Neuronal stem cell (in vitro differentiated cells): ENCODE measurements around the gene GLIS1.

Experiments used
- DNase-seq: peaks from one replicate; pipeline ENCODE4 v3.0.0-alpha.2; 2013; ENCODE audit warnings: low spot score
- H2AFZ ChIP-seq: one replicate; pipeline ENCODE4 v1.6.1; 2013; ENCODE audit warnings: mild to moderate bottlenecking, low read length, inconsistent platforms
- H2AK5ac ChIP-seq: 2 replicates; pipeline ENCODE4 v1.6.1; 2013; ENCODE audit warnings: low read depth, mild to moderate bottlenecking, inconsistent platforms, low read length, moderate library complexity, mixed read lengths
- H2BK120ac ChIP-seq: 2 replicates; pipeline ENCODE4 v1.6.1; 2013; ENCODE audit warnings: low read depth, mild to moderate bottlenecking, inconsistent platforms, low read length, moderate library complexity, mixed read lengths
- H2BK12ac ChIP-seq: one replicate; pipeline ENCODE4 v1.6.1; 2013; ENCODE audit warnings: low read length, inconsistent platforms
- H2BK15ac ChIP-seq: 2 replicates; pipeline ENCODE4 v1.6.1; 2013; ENCODE audit warnings: mild to moderate bottlenecking, low read length, inconsistent platforms, mixed read lengths
- H2BK5ac ChIP-seq: one replicate; pipeline ENCODE4 v1.6.1; 2013; ENCODE audit warnings: inconsistent platforms, mild to moderate bottlenecking, low read length, moderate library complexity
- H3K14ac ChIP-seq: one replicate; pipeline ENCODE4 v1.6.1; 2013; ENCODE audit warnings: low read length, inconsistent platforms
- H3K18ac ChIP-seq: 2 replicates; pipeline ENCODE4 v1.6.1; 2013; ENCODE audit warnings: low read length, inconsistent platforms
- H3K23ac ChIP-seq: 2 replicates; pipeline ENCODE4 v1.6.1; 2013; ENCODE audit warnings: low read depth, mild to moderate bottlenecking, mixed read lengths, low read length, inconsistent platforms; ENCODE audit not compliant: poor library complexity
- H3K27ac ChIP-seq: replicated peaks from 3 replicates; pipeline ENCODE4 v1.5.1; 2013; ENCODE audit warnings: low read length, inconsistent platforms
- H3K27me3 ChIP-seq, 3 experiments: 2 replicates each; pipeline ENCODE4 v1.6.1; 2013; ENCODE audit warnings: low read length in 3 of 3, mild to moderate bottlenecking in 2 of 3, inconsistent platforms in 1 of 3, low read depth in 1 of 3, mixed read lengths in 1 of 3, moderate library complexity in 1 of 3; ENCODE audit not compliant: control insufficient read depth in 3 of 3, insufficient read depth in 3 of 3
- H3K36me3 ChIP-seq, 2 donors: replicated peaks in 1 of 2; 2 replicates each; pipeline ENCODE4 v1.6.1; 2013; ENCODE audit warnings: low read length in 2 of 2; ENCODE audit not compliant: control insufficient read depth in 2 of 2, insufficient read depth in 2 of 2
- H3K4ac ChIP-seq: 2 replicates; pipeline ENCODE4 v1.6.1; 2013; ENCODE audit warnings: inconsistent platforms, mild to moderate bottlenecking, low read length, moderate library complexity
- H3K4me1 ChIP-seq, 2 donors: 1 replicate in 1 of 2; 2 replicates in 1 of 2; pipeline ENCODE4 v1.6.1; 2013; ENCODE audit warnings: low read length in 2 of 2, low read depth in 1 of 2; ENCODE audit not compliant: control insufficient read depth in 2 of 2, insufficient read depth in 1 of 2
- H3K4me2 ChIP-seq: one replicate; pipeline ENCODE4 v1.6.1; 2013; ENCODE audit warnings: mild to moderate bottlenecking, low read length, inconsistent platforms; ENCODE audit not compliant: insufficient read depth, poor library complexity, severe bottlenecking
- H3K4me3 ChIP-seq, 2 donors: 2 replicates each; pipeline ENCODE4 v1.5.1; 2013; ENCODE audit warnings: low read length in 2 of 2, mild to moderate bottlenecking in 2 of 2, inconsistent platforms in 1 of 2, moderate library complexity in 1 of 2
- H3K79me1 ChIP-seq: one replicate; pipeline ENCODE4 v1.6.1; 2013; ENCODE audit warnings: low read depth, mild to moderate bottlenecking, inconsistent platforms, low read length, moderate library complexity
- H3K9ac ChIP-seq: one replicate; pipeline ENCODE4 v1.6.1; 2013; ENCODE audit warnings: mild to moderate bottlenecking, low read depth, low read length, inconsistent platforms; ENCODE audit not compliant: poor library complexity
- H3K9me3 ChIP-seq, 2 donors: replicated peaks in 1 of 2; 2 replicates each; pipeline versions ENCODE3 to v1.6.1; 2013; ENCODE audit warnings: low read length in 2 of 2, mild to moderate bottlenecking in 2 of 2, inconsistent platforms in 1 of 2, low read depth in 1 of 2, mixed read lengths in 1 of 2, moderate library complexity in 1 of 2; ENCODE audit not compliant: control insufficient read depth in 2 of 2, insufficient read depth in 1 of 2
- H4K8ac ChIP-seq: one replicate; pipeline ENCODE4 v1.6.1; 2013; ENCODE audit warnings: low read depth, mild to moderate bottlenecking, inconsistent platforms, low read length, moderate library complexity
- H4K91ac ChIP-seq: one replicate; pipeline ENCODE4 v1.6.1; 2013; ENCODE audit warnings: low read length, low read depth, mild to moderate bottlenecking, inconsistent platforms; ENCODE audit not compliant: poor library complexity
- WGBS, 2 donors: extraction: QIAGEN DNeasy Blood & Tissue Kit; methylation state at CpG; one replicate each; pipeline ENCODE4 v1.1.7; 2013; ENCODE audit warnings: missing lambda C conversion rate in 2 of 2, mixed read lengths in 1 of 2; ENCODE audit not compliant: insufficient read length in 2 of 2, insufficient replicate concordance in 1 of 2; ENCODE audit errors: extremely low coverage in 2 of 2; 5-methylcytosine and 5-hydroxymethylcytosine counted together

GLIS1 gene

DNA sequence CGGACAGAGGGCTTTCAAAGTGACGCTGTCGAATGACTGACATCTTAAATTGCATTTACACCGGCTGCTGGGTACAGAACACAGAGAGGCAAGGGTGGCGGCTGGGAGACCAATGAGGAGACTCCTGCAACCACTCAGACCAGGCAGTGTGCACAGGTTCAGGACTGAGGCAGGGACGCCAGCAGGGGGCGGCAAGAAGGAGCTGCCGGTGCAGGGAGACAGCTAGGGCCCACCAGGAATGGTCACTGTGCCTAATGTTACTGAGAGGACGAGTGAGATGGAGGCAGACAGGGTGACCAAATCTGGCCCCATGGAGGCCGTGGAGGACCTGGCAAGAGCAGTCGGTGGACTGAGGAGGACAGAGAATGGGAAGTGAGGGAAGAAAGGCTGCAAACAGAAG, 23.5 kb downstream of the GLIS1 start:
- no peaks in the 10 kb centered on the region for H3K36me3 ChIP-seq
- H2BK5ac ChIP-seq, result no peak overlapping the region
- H3K14ac ChIP-seq, result no peak overlapping the region
- H3K18ac ChIP-seq, result peak overlapping the region; percentile 5
- no peak overlapping the region for H2BK120ac ChIP-seq
- no peak overlapping the region for H4K91ac ChIP-seq
- H3K27ac ChIP-seq, result no peak overlapping the region
- H4K8ac ChIP-seq, result no peak overlapping the region
- H2BK12ac ChIP-seq, result no peak overlapping the region
- no peaks in the 10 kb centered on the region for H3K79me1 ChIP-seq
- DNase-seq, result no peak
- H2AK5ac ChIP-seq, result no peak overlapping the region
- peak overlapping the region; percentile 51 for H2BK15ac ChIP-seq
- no peak overlapping the region for H3K4me2 ChIP-seq
- H2AFZ ChIP-seq, result no peak overlapping the region
- peak overlapping the region; percentile 56 for H3K23ac ChIP-seq
- peaks cover 0 to 1% of the 10 kb centered on the region in 2 donors for H3K9me3 ChIP-seq
- H3K4me1 ChIP-seq, result peaks cover 0 to 5% of the 10 kb centered on the region in 2 donors
- H3K4ac ChIP-seq, result no peak overlapping the region
- no CpG with 5 or more reads among the region's 11 CpGs for WGBS, 2 donors
- H3K27me3 ChIP-seq, result peaks cover 0 to 29% (median 0%) of the 10 kb centered on the region in 3 experiments
- H3K4me3 ChIP-seq, result peak overlapping the region in 1 of 2 donors; percentile 31
- H3K9ac ChIP-seq, result no peak overlapping the region

DNA sequence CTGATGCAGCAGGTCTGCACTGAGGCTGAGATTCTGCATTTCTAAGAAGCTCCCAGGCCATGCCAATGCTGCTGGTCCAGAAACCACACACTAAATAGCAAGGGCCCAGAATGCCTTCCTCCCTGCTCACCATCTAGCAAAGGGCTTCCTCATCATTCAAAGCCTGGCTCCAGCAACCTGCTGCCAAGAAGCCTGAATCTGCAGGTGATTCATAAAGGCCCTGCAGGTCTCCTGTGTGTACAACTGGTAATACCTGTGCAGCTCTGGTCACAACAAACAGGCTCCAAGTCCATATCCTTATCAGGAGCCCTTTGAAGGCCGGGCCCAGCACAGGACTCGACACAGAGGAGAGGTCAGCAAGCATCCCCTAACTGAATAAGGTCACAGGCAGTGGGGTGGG, 26.7 kb downstream of the GLIS1 start:
- Histone ChIP-seq H3K4me2 (no peak overlapping the region), H2BK5ac (no peak overlapping the region), H3K18ac (no peak overlapping the region), H4K8ac (no peak overlapping the region), H3K9ac (no peak overlapping the region), H3K4me1 (peaks cover 0 to 5% of the 10 kb centered on the region in 2 donors), H2BK12ac (no peak overlapping the region), H3K14ac (no peak overlapping the region), H2BK15ac (no peak overlapping the region), H2BK120ac (no peak overlapping the region), H3K4me3 (no peak overlapping the region), H3K23ac (no peak overlapping the region), H3K27me3 (peaks cover 0 to 28% (median 0%) of the 10 kb centered on the region in 3 experiments), H3K79me1 (no peaks in the 10 kb centered on the region), H3K27ac (no peak overlapping the region), H3K9me3 (peaks cover 0 to 1% of the 10 kb centered on the region in 2 donors), H2AFZ (no peak overlapping the region), H2AK5ac (no peak overlapping the region), H3K36me3 (no peaks in the 10 kb centered on the region), H3K4ac (no peak overlapping the region), H4K91ac (no peak overlapping the region)
- no CpG with 5 or more reads among the region's 2 CpGs for WGBS, 2 donors
- DNase-seq, result no peak

DNA sequence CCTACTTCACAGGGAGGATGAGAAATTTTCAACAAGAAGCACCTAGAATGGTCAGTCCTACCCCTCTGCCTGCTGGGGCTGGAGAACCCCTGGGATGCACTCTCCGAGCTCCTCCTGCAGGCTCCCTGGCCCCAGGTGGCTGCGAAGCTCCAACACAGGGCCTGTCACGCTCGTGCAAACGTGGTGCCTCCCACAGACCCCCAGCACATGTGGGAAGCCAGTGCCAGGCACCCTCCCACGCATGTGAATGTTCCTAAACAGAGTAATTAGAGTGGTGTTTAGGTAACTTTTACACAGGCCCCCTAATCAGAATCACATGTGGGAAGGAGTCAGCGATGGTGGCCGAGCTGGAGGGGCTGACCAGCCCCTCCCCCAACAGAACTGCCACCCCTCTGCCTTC, 28.4 kb downstream of the GLIS1 start:
- H2BK5ac ChIP-seq, result no peak overlapping the region
- H4K8ac ChIP-seq, result no peak overlapping the region
- no peak overlapping the region for H2AK5ac ChIP-seq
- H3K14ac ChIP-seq, result no peak overlapping the region
- no peaks in the 10 kb centered on the region for H3K79me1 ChIP-seq
- no peak for DNase-seq
- no peak overlapping the region for H2AFZ ChIP-seq
- H3K23ac ChIP-seq, result peak overlapping the region; percentile 23
- H3K36me3 ChIP-seq, result no peaks in the 10 kb centered on the region
- WGBS, 2 donors, result no CpG with 5 or more reads among the region's 8 CpGs
- H3K27ac ChIP-seq, result no peak overlapping the region
- H2BK120ac ChIP-seq, result no peak overlapping the region
- no peak overlapping the region for H3K4ac ChIP-seq
- peaks cover 0 to 35% (median 0%) of the 10 kb centered on the region in 3 experiments for H3K27me3 ChIP-seq
- no peak overlapping the region for H3K4me3 ChIP-seq
- H2BK12ac ChIP-seq, result no peak overlapping the region
- H3K4me2 ChIP-seq, result no peak overlapping the region
- H2BK15ac ChIP-seq, result no peak overlapping the region
- H3K9ac ChIP-seq, result no peak overlapping the region
- no peak overlapping the region for H3K18ac ChIP-seq
- H3K9me3 ChIP-seq, result peaks cover 0 to under 1% of the 10 kb centered on the region in 2 donors
- H3K4me1 ChIP-seq, result peaks cover 0 to 5% of the 10 kb centered on the region in 2 donors
- no peak overlapping the region for H4K91ac ChIP-seq

GRCh38 chr1:53708687-53709086, 30.3 kb downstream of the GLIS1 start:
- Histone ChIP-seq H2BK12ac (no peak overlapping the region), H3K4me3 (no peak overlapping the region), H2BK15ac (no peak overlapping the region), H3K9me3 (no peaks in the 10 kb centered on the region), H3K14ac (no peak overlapping the region), H2BK5ac (no peak overlapping the region), H3K4ac (no peak overlapping the region), H4K8ac (no peak overlapping the region), H3K18ac (no peak overlapping the region), H3K23ac (no peak overlapping the region), H3K79me1 (no peaks in the 10 kb centered on the region), H3K27ac (no peak overlapping the region), H4K91ac (no peak overlapping the region), H2AFZ (no peak overlapping the region), H3K4me1 (peaks cover 0 to 2% of the 10 kb centered on the region in 2 donors), H3K27me3 (peaks cover 0 to 48% (median 3%) of the 10 kb centered on the region in 3 experiments), H3K36me3 (no peaks in the 10 kb centered on the region), H2BK120ac (no peak overlapping the region), H3K9ac (peak overlapping the region; percentile 26), H3K4me2 (no peak overlapping the region), H2AK5ac (peak overlapping the region; percentile 20)
- DNase-seq, result no peak
- WGBS, 2 donors, result no CpG with 5 or more reads among the region's 3 CpGs
